ENCODE data around the gene SLC39A11.
"Not testable (repeated sequence)": the region's sequence is repeated elsewhere in the genome, so short reads cannot be mapped to it uniquely, and the experiment has no call there.

SLC39A11 gene, protein sequence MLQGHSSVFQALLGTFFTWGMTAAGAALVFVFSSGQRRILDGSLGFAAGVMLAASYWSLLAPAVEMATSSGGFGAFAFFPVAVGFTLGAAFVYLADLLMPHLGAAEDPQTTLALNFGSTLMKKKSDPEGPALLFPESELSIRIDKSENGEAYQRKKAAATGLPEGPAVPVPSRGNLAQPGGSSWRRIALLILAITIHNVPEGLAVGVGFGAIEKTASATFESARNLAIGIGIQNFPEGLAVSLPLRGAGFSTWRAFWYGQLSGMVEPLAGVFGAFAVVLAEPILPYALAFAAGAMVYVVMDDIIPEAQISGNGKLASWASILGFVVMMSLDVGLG

DNA sequence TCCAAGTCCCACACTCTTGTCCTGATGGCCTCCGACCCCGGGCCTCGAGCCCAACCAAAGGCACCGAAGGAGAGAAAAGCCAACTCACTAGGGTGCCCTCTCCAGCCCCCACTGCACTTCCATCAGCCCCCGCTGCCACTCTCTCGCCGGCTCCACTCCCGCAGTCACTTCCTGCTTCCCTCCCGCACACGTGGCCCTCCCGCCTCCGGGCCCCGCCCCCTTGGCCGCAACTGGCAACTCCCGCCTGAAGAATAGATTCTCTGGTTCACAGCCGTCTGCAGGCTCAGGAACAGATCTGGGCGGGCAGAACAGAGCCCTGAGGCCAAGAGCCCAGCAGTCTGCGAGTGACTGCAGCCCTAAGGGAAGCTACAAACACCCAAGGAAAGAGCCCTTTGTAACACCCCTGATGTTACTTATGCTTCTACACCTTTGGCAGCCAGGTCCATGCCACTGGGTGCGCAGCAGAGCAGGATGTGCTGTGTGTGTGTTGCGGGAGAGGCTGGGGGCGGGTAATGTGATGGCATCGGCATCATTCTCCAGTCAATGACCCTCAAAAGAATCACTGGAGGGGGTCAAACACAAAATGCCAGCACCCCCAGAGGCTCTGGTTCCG, at the start of gene SLC39A11:
Gene SLC39A11, minus strand, starts transcription at position 166 of the 613 bp plus-strand sequence. CDS start 3,924 bp downstream, outside the sequence.
- peak; percentile 56 for DNase-seq

DNA sequence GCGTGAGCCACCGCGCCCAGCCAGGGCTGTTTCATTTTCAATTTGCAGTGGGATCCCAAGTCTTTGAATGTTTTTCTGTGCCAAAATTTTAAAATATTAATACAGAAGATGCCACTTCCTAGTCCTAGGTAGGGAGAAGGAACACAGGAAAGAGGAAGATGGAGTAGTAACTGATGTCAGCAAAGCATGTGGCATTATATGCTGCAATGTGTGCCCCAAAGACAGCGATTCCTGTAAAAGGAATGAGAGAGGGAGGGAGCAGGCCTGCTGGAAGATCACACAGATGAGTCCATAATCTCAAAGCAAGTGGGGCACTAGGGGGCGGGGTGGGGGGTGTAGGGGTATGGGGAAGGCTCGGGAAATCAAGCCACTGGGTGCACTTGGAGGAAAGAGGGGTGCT, 48.9 kb upstream of the SLC39A11 start:
- no peak for DNase-seq

DNA sequence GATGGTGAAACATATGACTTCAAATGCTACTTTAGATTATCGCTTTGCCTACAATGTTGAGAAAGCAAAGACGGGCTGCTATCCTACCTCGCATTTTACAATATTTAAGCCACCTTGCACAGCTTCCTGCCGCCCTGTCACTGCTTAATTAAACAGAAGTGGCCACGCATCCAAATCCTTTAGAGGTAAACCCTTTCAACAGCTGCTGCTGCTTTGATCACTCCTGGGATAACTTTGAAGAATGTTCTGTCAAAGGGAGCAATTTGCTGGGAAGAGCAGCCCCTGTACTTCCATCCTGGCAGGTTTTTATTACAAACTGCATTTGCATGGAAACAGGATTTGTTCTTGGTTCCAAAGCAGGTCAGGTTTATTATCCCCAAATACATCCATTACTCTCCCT, 48.1 kb upstream of the SLC39A11 start:
- no peak for DNase-seq

DNA sequence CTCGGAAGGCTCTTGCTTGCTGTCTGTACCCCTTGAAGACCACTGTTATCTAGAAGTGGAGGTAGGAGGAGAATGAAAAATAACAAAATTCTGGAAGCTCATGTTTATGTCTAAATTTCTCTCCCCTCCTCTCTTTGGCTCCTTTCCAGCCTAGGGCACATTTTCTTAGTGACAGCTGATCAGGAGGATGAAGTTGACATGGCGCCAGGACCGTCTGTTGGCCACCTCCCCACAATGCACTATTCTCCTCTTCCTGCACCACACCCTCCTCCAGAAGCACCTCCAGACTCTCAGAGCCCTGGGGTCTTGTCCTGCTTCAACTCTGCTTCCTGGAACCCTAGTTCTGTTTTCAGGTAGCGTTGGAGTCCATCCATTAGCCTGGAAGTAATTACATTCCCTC, 46.8 kb upstream of the SLC39A11 start:
- DNase-seq = no peak

DNA sequence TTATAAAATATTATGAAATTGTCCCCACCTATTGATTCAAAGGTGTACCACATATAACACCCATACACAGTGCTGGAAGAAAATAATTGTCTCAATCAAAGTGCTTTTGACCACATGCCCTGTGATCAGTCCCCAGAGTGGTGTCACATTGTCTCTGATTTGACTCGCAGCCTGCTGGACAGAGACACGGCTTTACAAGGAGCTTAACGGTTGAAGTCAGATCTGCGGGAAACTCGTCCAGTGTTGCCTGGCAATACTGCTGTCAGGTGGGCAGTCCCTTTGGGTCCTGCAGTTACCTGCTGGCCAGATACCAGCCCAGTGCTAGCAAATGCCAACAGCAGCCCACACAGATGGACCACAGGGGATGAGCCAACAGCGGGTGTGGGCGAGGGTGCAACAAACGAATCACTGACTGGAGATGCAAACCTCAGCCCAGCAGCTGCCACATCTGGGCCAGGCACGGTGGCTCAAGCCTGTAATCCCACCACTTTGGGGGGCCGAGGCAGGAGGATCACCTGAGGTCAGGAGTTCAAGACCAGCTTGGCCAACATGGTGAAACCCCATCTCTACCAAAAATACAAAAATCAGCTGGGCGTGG, 46.2 kb upstream of the SLC39A11 start:
- DNase-seq = no peak

DNA sequence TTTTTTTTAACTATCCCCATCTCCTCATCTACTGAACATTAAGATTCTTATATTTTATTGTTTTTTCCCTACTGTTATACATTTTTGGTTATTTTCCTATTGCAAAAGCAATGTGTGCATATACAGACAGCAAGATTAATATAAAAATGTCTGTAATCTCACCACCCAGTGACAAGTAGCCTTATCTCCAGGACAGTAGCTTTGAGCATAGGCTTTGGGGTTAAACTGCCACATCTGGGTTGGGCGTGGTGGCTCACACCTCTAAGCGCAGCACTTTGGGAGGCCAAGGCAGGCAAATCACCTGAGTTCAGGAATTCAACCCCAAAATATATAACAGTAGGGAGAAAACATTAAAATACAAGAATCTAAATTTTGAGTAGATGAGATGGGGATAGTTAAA, 44.9 kb upstream of the SLC39A11 start:
- no peak for DNase-seq

DNA sequence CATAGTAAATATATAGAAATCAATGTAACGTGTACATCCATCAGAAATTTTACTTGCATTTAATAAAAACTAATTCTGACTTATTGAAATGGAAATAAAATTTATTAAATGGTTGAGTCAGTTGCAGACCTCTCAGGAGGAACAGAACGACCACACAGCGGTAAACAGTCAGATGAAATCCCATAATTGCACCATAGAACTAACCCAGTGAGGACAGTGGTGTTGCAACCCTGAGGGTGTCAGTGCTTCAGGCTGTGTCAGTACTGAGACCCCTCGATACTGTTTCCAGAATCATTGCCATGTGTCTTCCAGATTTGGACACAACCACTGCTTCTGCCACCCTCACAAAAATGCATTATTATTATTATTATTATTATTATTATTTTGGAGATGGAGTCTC, 43.3 kb upstream of the SLC39A11 start:
- DNase-seq = no peak

DNA sequence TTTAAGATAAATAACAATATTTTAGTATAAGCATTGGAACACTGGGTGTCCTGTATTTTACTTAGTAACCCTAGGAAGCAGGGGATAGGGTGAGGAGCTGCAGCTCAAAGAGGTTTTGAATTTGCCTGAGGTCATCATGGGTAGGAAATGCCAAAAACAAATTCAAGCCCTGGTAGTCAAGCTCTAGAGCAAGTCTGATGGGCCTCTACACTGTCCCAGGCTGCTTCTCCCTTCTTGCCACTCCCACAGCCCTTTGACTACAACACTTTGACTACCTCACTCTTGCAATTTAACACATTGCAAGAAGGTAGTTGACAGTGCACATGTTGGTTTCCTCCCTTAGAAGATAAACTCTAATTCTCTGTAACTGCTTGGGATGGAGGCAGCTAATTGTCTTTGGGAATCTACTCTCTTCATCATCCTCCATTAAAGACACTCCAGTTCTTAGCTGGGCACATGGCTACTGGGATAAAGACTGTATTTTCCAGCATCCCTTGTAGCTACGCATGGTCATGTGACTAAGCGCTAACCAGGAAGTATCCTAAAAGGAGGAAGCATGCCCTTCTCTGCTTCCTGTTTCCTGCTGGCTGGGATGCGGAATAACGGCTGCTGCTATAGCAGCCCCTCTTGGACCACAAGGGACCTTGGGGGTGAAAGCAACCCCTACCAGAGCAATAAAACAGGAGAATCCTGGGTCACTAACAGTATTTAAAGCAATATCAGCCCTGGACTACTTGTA, 41.6 kb upstream of the SLC39A11 start:
- DNase-seq = no peak

DNA sequence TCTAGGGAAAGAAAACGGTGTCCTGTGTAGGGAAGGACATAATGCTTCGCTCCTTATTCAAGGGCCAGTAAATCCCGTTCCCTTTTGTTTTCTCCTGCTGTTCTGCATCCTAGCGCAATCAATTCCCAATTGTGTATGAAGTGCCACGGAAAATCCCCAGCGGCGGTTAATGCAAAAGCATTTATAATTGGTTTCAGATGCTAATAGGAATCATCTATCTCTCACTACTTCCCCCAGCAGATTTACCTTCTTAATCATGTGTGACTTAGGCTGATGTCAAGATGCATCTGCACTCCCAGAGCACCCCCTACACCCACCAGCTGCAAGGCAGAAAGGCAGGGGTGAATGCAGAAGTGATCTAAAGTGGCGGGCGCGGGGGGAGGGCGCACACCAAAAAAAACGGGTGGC, 39.6 kb upstream of the SLC39A11 start:
- DNase-seq = no peak

DNA sequence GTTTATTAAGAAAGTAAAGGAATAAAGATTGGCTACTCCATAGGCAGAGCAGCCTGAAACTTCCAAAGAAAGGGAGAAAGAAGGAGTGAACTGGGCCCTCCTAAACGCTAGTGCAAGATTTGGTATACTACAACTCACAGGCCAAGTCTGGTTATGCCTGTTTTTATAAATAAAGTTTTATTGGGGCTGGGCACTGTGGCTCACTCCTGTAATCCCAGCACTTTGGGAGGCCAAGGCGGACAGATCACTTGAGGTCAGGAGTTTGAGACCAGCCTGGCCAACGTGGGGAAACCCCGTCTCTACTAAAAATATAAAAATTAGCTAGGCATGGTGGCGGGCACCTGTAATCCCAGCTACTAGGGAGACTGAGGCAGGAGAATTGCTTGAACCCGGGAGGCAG, 39.0 kb upstream of the SLC39A11 start:
- DNase-seq = not testable (repeated sequence)

DNA sequence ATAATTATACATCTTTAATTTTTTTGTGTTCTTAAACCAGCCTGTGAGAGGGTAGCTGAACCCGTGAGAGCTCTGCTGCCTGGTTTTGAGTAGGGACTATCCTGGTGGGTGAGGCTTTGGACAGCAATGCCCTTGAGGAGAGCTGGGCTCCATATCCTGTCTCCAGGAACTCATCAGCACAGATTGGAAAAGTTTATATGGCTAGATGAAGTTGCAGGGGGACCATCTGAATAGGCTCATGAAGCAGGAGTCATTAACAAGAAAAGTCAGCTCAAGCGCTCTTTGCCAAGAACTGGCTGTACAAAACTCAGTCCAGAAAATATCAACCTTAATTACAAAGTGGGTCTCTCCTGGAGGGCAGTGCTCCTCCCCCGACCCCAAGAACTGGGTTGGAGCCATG, 38.5 kb upstream of the SLC39A11 start:
- DNase-seq = no peak

DNA sequence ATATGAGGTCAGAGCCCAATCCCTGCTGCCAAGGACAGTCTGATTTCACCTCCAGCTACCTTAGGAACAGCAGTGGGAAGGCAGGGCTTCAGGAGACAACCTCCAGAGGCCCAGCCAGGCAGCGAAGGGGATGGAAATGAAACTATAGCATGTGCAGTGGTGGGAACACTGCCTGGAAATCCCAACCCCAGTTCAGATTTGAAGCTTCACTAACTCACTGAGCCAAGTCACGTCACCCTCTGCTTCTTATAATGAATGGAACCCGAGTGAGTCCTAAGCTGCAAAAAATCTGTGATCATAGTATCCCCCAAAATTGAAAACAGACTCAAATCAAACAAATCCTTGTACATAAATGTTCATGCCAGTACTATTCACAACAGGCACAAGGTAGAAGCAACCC, 36.0 kb upstream of the SLC39A11 start:
- DNase-seq = no peak

DNA sequence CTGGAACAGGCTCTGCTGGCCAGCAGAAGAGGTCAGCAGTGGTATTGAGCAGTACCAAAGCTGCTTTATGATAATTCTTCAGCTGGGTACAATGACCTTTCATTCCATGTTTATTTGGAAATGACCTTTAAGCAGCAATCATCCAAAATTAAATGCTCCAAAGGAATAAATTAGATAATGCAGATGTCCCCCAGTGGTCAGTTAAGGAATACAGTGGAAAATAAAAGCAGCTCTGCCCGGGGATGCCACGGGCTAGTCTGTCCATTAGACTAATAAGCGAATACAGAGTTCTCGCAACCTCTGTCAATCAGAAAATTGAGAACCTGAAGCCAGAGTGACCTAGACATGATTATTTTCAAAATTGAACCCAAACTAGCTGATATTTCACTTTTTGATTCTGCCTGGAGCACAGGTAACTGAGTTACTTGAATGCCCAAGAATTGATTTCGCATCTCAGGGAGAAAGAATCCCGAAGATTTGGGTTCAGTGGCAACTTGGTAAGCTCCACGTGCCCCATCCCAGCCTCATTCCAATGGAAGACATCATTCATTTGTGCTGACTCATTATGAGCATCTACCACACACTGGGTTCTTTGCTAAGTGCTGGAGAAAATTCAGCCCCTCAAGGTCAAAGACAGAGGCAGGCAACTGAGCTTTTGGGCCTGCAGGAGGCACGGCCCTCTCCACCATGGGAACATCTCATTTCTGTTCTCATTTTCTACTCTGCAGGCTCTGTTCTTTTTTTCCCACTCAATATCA, 34.4 kb upstream of the SLC39A11 start:
- no peak for DNase-seq

DNA sequence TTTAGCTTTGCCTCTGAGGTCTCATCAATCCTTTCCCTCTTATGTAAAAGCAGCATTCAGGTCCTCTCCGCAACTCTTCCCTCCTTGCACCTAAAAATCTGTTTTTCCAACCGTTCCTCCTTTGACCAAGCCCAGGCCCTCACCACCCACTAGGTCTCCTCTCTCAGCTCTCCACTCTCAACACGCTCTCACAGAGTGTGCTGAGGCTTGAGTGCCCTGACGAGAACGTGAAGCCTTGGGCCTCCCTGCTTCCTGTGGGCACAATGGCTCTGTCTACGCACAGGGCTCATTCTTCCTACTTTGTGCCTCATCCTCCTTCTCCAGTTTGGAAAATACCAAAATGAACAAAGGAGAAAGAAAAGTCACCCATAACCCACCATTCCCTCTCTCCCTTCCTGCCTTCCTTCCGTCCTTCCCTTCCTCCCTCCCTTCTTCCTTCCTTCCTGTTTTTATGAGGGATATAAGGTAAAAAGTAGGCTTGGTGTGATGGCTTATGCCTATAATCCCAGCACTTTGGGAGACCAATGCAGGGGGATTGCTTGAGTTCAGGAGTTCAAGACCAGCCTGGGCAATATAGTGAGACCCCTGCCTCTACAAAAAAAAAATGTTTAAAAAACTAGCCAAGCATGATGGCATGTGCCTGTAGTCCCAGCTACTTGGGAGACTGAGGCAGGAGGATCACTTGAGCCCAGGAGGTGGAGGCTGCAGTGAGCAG, 31.3 kb upstream of the SLC39A11 start:
- no peak for DNase-seq

DNA sequence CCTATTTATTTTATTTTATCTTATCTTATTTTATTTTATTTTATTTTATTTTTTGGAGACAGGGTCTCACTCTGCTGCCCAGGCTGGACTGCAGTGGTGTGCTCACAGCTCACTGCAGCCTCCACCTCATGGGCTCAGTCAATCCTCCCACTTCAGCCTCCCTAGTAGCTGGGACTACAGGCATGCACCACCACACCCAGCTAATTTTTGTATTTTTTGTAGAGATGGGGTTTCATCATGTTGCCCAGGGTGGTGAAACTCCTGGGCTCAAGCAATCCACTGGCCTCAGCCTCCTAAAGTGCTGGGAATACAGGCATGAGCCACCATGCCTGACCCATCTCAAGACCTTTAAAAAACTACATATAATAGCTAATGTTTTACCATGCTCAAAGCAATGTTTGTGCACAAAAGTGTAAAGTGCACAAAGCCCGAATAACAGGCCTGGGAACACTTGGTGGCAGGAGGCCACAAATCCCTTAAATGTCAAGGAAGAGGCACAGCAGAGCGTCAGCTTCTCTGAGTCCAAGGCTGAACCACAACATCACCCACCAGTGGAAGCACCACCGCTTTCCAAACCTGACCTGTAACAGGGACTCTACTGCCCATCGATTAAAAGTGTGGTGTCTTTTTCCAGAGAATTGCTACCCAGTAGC, 30.6 kb upstream of the SLC39A11 start:
- no peak for DNase-seq

DNA sequence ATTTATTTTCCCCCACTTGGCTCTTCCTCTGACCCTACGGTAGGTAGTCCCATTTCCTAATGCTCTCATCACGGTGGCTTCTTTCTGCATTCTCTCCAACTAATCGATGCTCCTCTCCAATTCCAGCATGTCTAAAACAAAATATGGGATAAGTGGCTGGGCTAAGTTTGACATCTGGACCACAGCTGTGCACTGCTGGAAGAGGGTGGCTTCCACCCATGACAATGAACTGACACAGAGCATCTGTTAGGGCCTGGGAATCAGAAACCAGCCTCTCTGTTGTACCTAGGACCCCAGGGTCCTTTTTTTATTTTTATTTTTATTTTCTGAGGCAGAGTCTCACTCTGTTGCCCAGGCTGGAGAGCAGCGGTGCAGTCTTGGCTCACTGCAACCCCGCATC, 29.0 kb upstream of the SLC39A11 start:
- no peak for DNase-seq

DNA sequence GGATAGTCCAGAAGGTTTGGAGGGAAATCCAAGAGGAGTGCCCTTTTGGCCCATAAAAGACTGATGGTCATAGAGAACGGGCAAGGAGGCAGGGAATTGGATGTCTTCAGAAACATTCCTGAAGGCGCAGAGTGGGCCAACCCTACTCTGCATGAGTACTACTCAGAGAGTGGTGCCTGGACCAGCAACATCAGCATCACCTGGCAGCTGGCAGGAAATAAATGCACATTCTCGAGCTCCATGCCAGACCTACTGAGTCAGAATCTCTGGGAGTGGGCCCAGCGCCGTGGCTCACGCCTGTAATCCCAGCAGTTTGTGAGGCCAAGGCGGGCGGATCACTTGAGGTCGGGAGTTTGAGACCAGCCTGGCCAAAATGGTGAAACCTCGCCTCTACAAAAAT, 27.1 kb upstream of the SLC39A11 start:
- no peak for DNase-seq

DNA sequence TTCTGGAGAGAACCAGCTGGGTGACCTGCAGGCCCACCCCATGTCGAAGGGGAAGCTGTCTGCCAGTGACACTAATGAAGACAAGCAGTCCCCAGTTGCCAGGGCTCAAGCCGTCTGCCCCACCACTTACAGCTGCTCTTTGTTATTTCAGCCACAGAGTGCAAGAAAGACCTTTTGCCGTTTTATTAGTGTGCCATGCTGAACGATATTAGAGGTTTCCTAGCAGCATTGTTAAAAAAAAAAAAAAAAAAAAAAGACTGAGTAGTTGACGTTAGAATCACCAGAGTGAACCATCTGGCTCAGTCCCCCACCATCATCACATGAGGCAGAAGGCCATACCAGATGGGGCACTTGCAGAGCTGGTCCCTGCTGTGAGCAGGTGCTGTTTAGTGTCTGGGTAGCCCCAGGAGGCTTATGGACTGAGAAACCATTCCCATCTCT, 26.5 kb upstream of the SLC39A11 start:
- DNase-seq = peak; percentile 10

DNA sequence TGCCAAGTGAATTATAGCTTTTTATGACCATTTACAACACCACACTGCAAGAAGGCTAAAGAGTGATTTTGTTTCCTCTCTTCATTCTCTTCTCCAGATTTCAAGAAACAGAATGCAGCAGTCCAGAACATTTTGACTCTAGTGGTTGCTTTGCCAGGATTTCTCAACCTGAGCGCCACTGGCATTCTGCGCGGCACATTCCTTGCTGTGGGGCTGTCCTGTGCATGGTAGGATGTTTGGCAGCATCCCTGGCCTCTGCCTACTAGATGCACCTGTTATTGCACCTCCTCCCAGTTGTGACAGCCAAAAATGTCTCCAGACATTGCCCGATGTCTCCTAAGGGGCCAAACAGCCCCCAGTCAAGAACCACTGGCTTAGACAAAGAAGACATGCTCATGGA, 25.7 kb upstream of the SLC39A11 start:
- no peak for DNase-seq

DNA sequence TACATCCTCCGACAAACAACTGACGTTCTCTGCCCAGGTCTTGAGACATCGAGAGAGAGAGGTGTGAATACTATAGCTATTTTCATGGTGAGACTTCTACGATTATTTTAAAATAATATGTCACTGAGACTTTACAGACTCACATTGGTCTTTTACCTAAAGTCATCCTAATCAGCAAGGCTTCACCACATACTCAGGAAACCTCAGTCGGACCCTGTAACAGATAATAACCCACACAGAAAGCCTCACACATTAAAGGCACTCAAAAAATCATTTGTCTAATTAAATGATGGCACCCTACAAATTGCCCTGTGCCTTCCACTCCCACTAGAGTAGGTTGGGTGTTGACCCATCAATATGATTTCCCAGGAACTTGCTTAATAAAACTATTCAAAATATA, 19.8 kb upstream of the SLC39A11 start:
- no peak for DNase-seq

DNA sequence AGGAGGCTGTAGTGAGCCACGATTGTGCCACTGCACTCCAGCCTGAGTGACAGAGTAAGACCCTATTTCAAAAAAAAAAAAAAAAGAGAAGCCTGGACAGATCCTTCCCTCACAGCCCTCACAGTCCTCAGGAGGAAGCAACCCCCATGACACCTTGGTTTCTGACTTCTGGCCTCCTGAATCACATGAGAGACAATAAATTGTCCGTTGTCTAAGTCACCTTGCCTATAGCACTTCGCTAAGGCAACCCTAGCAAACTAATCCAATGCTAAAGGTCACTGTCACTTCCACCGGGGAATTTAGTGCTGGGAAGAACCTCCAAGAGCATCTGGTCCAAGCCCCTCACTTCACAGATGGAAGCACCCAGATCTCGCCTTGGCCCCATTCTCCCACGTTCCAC, 18.9 kb upstream of the SLC39A11 start:
- no peak for DNase-seq

DNA sequence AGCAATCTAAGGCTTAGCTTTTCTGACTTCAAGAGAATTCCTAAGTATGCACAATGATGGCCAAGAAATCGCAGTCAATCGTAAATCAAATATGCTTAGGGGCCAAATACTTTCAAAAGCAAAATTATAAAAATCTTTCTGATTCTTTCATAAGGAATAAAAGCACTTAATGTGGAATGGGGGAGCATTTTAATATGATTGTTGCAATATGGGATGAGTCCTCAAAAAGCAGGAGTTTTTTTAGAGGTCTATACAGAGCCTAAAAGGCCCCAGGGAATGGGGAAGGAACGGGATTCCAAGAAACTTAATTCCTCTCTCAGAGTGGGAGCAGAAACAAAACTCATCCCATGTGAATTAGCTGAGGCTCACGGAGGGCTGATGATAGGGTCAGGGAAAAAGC, 14.7 kb upstream of the SLC39A11 start:
- no peak for DNase-seq

Data from NCI-H748 treated with DMSO at 0.1 percent for 48 hours (cell line).